Endothelial cell (in vitro differentiated cells): ENCODE measurements around the gene YDJC. TPM values are rescaled to one million over a fixed set of nuclear protein-coding genes. Genes with fewer than 3 reads are reported as not detected.

ENCODE experiments used
- DNase-seq: peaks from one replicate; pipeline ENCODE4 v3.0.0; 2021; ENCODE audit warnings: low spot score
- H3K27ac Mint-ChIP-seq: one replicate; pipeline ENCODE4 v1.8.0; 2021; ENCODE audit warnings: mixed read lengths, inconsistent platforms; ENCODE audit not compliant: unreplicated experiment
- H3K27me3 Mint-ChIP-seq: one replicate; pipeline ENCODE4 v1.8.0; 2021; ENCODE audit warnings: mild to moderate bottlenecking, moderate library complexity, mixed read lengths, inconsistent platforms; ENCODE audit not compliant: unreplicated experiment
- H3K36me3 Mint-ChIP-seq: one replicate; pipeline ENCODE4 v1.8.0; 2021; ENCODE audit warnings: mild to moderate bottlenecking, low read depth, mixed read lengths, inconsistent platforms; ENCODE audit not compliant: unreplicated experiment
- H3K4me1 Mint-ChIP-seq: one replicate; pipeline ENCODE4 v1.8.0; 2021; ENCODE audit warnings: mild to moderate bottlenecking, mixed read lengths, inconsistent platforms; ENCODE audit not compliant: unreplicated experiment
- H3K4me3 Mint-ChIP-seq: one replicate; pipeline ENCODE4 v1.8.0; 2021; ENCODE audit warnings: mild to moderate bottlenecking, mixed read lengths, inconsistent platforms; ENCODE audit not compliant: unreplicated experiment
- H3K9me3 Mint-ChIP-seq: one replicate; pipeline ENCODE4 v1.8.0; 2021; ENCODE audit warnings: mixed read lengths, inconsistent platforms; ENCODE audit not compliant: unreplicated experiment
- total RNA-seq: library from RNA; stranded (reverse); fragmentation: NEBNext Ultra II Directional; extraction: Animal tissue kit (Norgen Biotek cat#: 25700); gene quantifications from one replicate; pipeline ENCODE4 v1.2.1, GENCODE V29; 2021; ENCODE audit not compliant: unreplicated experiment
- TF ChIP-seq, protein P1 (sequence below): fragments of 200-600 bp; sonication (generic); IDR thresholded peaks from one replicate; pipeline ENCODE4 v1.5.0; 2021; ENCODE audit warnings: antibody characterized with exemption; ENCODE audit not compliant: unreplicated experiment

Gene YDJC
- total RNA-seq, 1 donor from 2014 or later = 11.2 TPM

DNA sequence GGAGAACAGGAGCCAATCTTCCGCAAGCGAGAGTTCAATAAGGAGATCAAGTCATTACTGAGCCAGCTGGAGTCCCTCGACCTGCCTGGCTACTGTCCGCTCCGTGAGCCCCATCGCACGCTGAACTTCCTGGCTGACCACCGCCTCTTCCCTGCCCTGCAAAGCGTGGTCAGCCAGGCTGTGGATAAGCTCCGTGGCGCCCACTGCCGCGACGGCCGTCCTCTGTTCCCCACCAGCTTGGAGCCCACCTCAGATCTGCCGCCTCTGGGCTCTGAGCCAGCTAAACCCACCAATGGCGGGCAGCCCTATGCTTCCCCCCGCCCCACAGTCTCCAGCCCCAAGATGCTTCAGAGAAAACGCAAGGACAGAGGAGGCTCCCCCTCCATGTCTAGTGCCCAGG lies 5.0 kb upstream of the YDJC start:
- no peak for DNase-seq
- Mint-ChIP-seq H3K27ac (no peak overlapping the region), H3K4me3 (no peak overlapping the region), H3K27me3 (peaks cover 5% of the 10 kb centered on the region), H3K4me1 (no peaks in the 10 kb centered on the region), H3K36me3 (no peaks in the 10 kb centered on the region), H3K9me3 (no peaks in the 10 kb centered on the region)
- TF ChIP-seq, protein P1, sequence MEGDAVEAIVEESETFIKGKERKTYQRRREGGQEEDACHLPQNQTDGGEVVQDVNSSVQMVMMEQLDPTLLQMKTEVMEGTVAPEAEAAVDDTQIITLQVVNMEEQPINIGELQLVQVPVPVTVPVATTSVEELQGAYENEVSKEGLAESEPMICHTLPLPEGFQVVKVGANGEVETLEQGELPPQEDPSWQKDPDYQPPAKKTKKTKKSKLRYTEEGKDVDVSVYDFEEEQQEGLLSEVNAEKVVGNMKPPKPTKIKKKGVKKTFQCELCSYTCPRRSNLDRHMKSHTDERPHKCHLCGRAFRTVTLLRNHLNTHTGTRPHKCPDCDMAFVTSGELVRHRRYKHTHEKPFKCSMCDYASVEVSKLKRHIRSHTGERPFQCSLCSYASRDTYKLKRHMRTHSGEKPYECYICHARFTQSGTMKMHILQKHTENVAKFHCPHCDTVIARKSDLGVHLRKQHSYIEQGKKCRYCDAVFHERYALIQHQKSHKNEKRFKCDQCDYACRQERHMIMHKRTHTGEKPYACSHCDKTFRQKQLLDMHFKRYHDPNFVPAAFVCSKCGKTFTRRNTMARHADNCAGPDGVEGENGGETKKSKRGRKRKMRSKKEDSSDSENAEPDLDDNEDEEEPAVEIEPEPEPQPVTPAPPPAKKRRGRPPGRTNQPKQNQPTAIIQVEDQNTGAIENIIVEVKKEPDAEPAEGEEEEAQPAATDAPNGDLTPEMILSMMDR = no peak

DNA sequence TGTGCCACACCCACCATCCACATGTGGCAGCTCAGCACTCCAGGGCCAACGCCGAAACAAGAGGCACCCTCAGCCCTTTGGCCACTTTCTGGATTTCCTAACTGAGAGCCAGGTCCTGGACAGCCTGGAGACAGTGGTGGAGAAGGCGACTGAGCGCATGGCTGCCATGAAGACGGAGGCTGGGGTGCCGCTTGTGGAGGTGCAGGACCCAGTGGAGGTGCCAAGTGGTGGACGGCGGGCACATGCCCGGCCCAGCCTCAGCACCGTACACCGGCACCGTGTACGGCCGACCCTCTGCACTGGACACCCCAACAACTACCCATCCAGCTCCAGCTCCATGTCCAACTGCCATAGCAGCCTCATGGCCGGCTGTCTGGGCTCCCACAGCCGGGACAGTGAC lies 4.3 kb upstream of the YDJC start:
- no peak overlapping the region for H3K4me3 Mint-ChIP-seq
- no peaks in the 10 kb centered on the region for H3K4me1 Mint-ChIP-seq
- H3K27ac Mint-ChIP-seq = no peak overlapping the region
- H3K27me3 Mint-ChIP-seq = peaks cover 5% of the 10 kb centered on the region
- DNase-seq = no peak
- TF ChIP-seq, protein P1 = no peak
- H3K36me3 Mint-ChIP-seq = no peaks in the 10 kb centered on the region
- H3K9me3 Mint-ChIP-seq = no peaks in the 10 kb centered on the region

DNA sequence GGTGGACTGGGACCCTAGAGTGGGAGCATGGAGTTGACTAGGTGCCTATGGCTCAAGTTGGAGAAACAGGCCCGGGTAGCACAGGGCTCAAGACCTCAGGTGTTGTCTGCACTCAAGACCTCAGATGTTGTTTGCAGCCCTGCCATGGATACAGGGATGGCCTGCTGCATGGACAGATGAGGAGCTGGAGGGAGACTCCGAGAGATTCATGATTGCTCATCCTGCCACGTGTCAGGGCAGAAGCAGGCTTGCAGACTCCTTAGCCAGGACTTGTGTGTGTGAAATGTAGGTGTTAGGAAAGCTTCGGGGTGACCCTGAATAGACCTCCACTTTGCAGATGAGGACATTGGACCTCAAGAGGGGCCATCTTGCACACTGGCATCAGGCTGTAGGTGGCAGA lies 3.7 kb upstream of the YDJC start:
- Mint-ChIP-seq H3K27ac (no peak overlapping the region), H3K36me3 (no peaks in the 10 kb centered on the region), H3K27me3 (peaks cover 5% of the 10 kb centered on the region), H3K9me3 (no peaks in the 10 kb centered on the region), H3K4me3 (no peak overlapping the region), H3K4me1 (no peaks in the 10 kb centered on the region)
- no peak for DNase-seq
- TF ChIP-seq, protein P1 = no peak

DNA sequence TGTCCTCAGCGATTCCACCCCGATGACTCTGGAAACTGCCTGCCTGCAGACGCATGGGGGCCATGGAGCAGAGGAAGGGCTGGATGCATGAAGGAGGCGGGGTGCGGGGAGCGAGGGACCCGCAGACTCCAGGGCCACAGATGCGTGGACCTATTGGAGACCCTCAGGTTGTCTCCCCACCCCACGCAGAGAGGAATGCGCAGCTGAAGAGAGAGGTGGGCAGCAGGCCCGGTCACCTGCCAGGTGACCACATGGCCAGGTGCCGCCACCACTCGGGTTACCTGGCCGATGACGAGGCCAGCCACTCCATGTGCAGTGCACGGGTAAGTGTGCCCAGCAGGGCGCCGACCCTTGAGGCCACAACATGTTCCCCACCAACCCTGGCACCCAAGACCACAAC lies 3.1 kb upstream of the YDJC start:
- Mint-ChIP-seq H3K9me3 (no peaks in the 10 kb centered on the region), H3K36me3 (peaks cover 5% of the 10 kb centered on the region), H3K4me3 (no peak overlapping the region), H3K27ac (no peak overlapping the region), H3K27me3 (peaks cover 5% of the 10 kb centered on the region), H3K4me1 (no peaks in the 10 kb centered on the region)
- DNase-seq = no peak
- TF ChIP-seq, protein P1 = no peak

DNA sequence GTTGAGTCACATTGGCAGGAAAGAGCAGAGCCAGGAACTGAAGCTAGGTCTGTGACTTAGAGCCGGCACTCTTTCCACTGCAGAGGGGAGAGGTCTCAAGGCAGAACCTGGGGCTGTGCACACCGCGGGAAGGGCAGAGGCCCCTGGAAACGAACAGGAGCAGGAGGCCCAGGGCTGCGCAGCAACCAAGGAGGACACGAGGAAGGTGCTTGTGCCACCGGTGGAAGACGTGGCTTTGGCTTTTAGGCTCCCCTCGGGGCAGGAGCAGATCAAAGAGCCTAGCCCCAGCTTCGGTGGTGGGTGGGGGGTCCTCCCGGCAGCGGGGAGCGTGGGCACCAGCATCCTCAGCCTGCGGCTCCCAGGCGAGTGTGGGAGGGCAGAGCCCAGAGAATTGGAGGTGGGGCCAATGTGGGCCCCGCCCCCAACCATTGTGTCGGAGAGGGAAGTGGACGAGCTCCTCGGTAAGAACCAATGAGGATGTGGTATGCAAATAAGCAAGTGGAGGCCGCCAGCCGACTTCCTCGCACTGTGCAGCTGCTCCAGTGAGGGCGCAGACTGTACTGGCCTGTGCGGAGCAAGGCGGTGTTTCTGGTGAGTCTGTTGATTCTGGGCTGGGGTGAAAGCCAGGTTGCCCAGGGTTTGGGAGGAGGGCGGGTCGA lies 2.5 kb upstream of the YDJC start, which contains the start of gene CCDC116:
TSS of gene CCDC116 (plus strand) at position 524 of the 659 bp plus-strand sequence. CDS start 422 bp downstream, outside the sequence.
- Mint-ChIP-seq H3K27ac (no peak within 1 kb of the TSS), H3K36me3 (peaks cover 7% of the 10 kb centered on the region), H3K4me1 (no peaks in the 10 kb centered on the region), H3K4me3 (no peak within 1 kb of the TSS), H3K27me3 (peaks cover 5% of the 10 kb centered on the region), H3K9me3 (no peaks in the 10 kb centered on the region)
- no peak for DNase-seq
- TF ChIP-seq, protein P1 = no peak
